SK-N-SH (cell line): ENCODE measurements around the gene DCAF5. TPM values are rescaled to one million over a fixed set of nuclear protein-coding genes. Genes with fewer than 3 reads are reported as not detected.

Source experiments
- CTCF ChIA-PET: fragments of 300-600, 350-600 bp; formaldehyde crosslinking; extraction: SDS; loops from one replicate; lab custom pipeline; 2021; lab: Yijun Ruan, JAX
- POLR2A ChIA-PET: fragments of 350-600 bp; sonication (Branson Sonifier 250); formaldehyde crosslinking; extraction: SDS; loops from one replicate; lab custom pipeline; 2020; ENCODE audit warnings: antibody characterized with exemption, inconsistent platforms; lab: Yijun Ruan, JAX
- DNase-seq: peaks from one replicate; pipeline ENCODE4 v3.0.0; 2012
- H2AFZ ChIP-seq: fragments of 200-600 bp; sonication (generic); 2 replicates; pipeline ENCODE4 v1.8.1; 2016; ENCODE audit warnings: antibody characterized with exemption, mild to moderate bottlenecking, low read depth
- H3F3A ChIP-seq: fragments of 200-600 bp; sonication (generic); replicated peaks from 2 replicates; pipeline ENCODE3; 2016; ENCODE audit warnings: antibody characterized with exemption, mild to moderate bottlenecking; ENCODE audit not compliant: insufficient read depth
- H3K27ac ChIP-seq, 2 experiments: fragments of 200-500 bp in 1 of 2; fragments of 200-600 bp in 1 of 2; sonication (Bioruptor generic) in 1 of 2; sonication (generic), shearing (Covaris generic) in 1 of 2; 2 replicates each; pipeline versions ENCODE4 v1.5.1 to v1.6.1; 2014 to 2016; ENCODE audit warnings: low read depth in 2 of 2, inconsistent platforms in 1 of 2, low read length in 1 of 2, mild to moderate bottlenecking in 1 of 2, mixed read lengths in 1 of 2
- H3K27me3 ChIP-seq: fragments of 200-600 bp; sonication (generic), shearing (Covaris generic); 2 replicates; pipeline ENCODE4 v1.6.1; 2016; ENCODE audit warnings: mixed run types; ENCODE audit not compliant: insufficient read depth
- H3K36me3 ChIP-seq, 2 experiments: fragments of 200-500 bp in 1 of 2; fragments of 200-600 bp in 1 of 2; sonication (Bioruptor generic) in 1 of 2; sonication (generic) in 1 of 2; replicated peaks in 1 of 2; 2 replicates each; pipeline versions ENCODE3 to v1.5.1; 2014 to 2016; ENCODE audit warnings: low read length in 1 of 2, mild to moderate bottlenecking in 1 of 2; ENCODE audit not compliant: insufficient read depth in 2 of 2, control insufficient read depth in 1 of 2
- H3K4me1 ChIP-seq, 2 experiments: fragments of 200-500 bp in 1 of 2; fragments of 200-600 bp in 1 of 2; sonication (Bioruptor generic) in 1 of 2; sonication (generic), shearing (Covaris generic) in 1 of 2; 2 replicates each; pipeline versions ENCODE4 v1.5.1 to v1.6.1; 2014 to 2016; ENCODE audit warnings: low read depth in 1 of 2, low read length in 1 of 2, mixed run types in 1 of 2; ENCODE audit not compliant: insufficient read depth in 2 of 2, control insufficient read depth in 1 of 2
- H3K4me2 ChIP-seq: fragments of 200-600 bp; sonication (generic), shearing (Covaris generic); 2 replicates; pipeline ENCODE4 v1.6.1; 2017; ENCODE audit warnings: mixed run types
- H3K4me3 ChIP-seq, 2 experiments: fragments of 200-500 bp in 1 of 2; fragments of 200-600 bp in 1 of 2; sonication (Bioruptor generic) in 1 of 2; sonication (generic), shearing (Covaris generic) in 1 of 2; 2 replicates each; pipeline versions ENCODE4 v1.5.1 to v1.8.1; 2014 to 2016; ENCODE audit warnings: low read depth in 2 of 2, inconsistent platforms in 1 of 2, low read length in 1 of 2, mild to moderate bottlenecking in 1 of 2, mixed read lengths in 1 of 2, moderate library complexity in 1 of 2
- H3K79me2 ChIP-seq: fragments of 200-600 bp; sonication (generic); 2 replicates; pipeline ENCODE4 v1.8.1; 2017; ENCODE audit warnings: mild to moderate bottlenecking; ENCODE audit not compliant: insufficient read depth
- H3K9ac ChIP-seq: fragments of 200-600 bp; sonication (generic); 2 replicates; pipeline ENCODE4 v1.6.1; 2017; ENCODE audit warnings: mixed run types
- H3K9me2 ChIP-seq: fragments of 200-600 bp; sonication (generic); 2 replicates; pipeline ENCODE4 v1.6.1; 2017; ENCODE audit warnings: mixed run types
- H3K9me3 ChIP-seq: fragments of 200-600 bp; sonication (generic); 2 replicates; pipeline ENCODE4 v1.6.1; 2017; ENCODE audit warnings: mixed run types, mild to moderate bottlenecking, moderate library complexity
- H4K20me1 ChIP-seq: fragments of 200-600 bp; sonication (generic); 2 replicates; pipeline ENCODE4 v1.6.1; 2017; ENCODE audit warnings: mild to moderate bottlenecking, mixed run types; ENCODE audit not compliant: insufficient read depth
- ELF1 ChIP-seq: IDR thresholded peaks from 2 replicates; pipeline ENCODE4 v1.4.0; 2012
- EZH2phosphoT487 ChIP-seq: fragments of 200-600 bp; sonication (generic); IDR thresholded peaks from 2 replicates; pipeline ENCODE4 v1.6.1; 2017; ENCODE audit warnings: low read depth, mixed run types, mild to moderate bottlenecking, antibody characterized with exemption, moderate library complexity, borderline replicate concordance
- FOXM1 ChIP-seq: IDR thresholded peaks from 2 replicates; pipeline ENCODE4 v1.4.0; 2012; ENCODE audit warnings: low read depth, mild to moderate bottlenecking
- GABPA ChIP-seq: IDR thresholded peaks from 2 replicates; pipeline ENCODE4 v1.4.0; 2012; ENCODE audit warnings: low read depth, mild to moderate bottlenecking
- GATA2 ChIP-seq: sonication (generic); formaldehyde crosslinking; IDR thresholded peaks from 2 replicates; pipeline ENCODE4 v1.5.0; 2020; ENCODE audit warnings: mild to moderate bottlenecking, missing genetic modification reagents
- MEF2A ChIP-seq: IDR thresholded peaks from 2 replicates; pipeline ENCODE4 v1.4.0; 2012; ENCODE audit warnings: low read depth, borderline replicate concordance
- NFIC ChIP-seq: IDR thresholded peaks from 2 replicates; pipeline ENCODE4 v1.4.0; 2012; ENCODE audit warnings: borderline replicate concordance
- NRF1 ChIP-seq: IDR thresholded peaks from 2 replicates; pipeline ENCODE4 v1.6.1; 2012; ENCODE audit warnings: low read depth, mild to moderate bottlenecking, low read length
- RAD21 ChIP-seq: IDR thresholded peaks from 2 replicates; pipeline ENCODE4 v1.6.1; 2012; ENCODE audit warnings: mild to moderate bottlenecking, low read length
- SMC3 ChIP-seq: IDR thresholded peaks from 2 replicates; pipeline ENCODE4 v1.6.1; 2012; ENCODE audit warnings: low read depth, low read length, improper control_type of control experiment
- TAF1 ChIP-seq: IDR thresholded peaks from 2 replicates; pipeline ENCODE4 v1.6.1; 2012; ENCODE audit warnings: low read depth, mild to moderate bottlenecking, low read length, moderate library complexity, borderline replicate concordance
- TCF12 ChIP-seq: IDR thresholded peaks from 2 replicates; pipeline ENCODE4 v1.4.0; 2012
- YY1 ChIP-seq: IDR thresholded peaks from 2 replicates; pipeline ENCODE4 v1.4.0; 2012; ENCODE audit warnings: low read depth, mild to moderate bottlenecking
- WGBS: methylation state at CpG from one replicate; pipeline ENCODE4 v1.1.6; 2017; ENCODE audit warnings: low lambda C conversion rate; 5-methylcytosine and 5-hydroxymethylcytosine counted together
- polyA plus RNA-seq, 3 experiments: library from polyadenylated mRNA; depleted of rRNA; stranded (reverse); fragments of >200 nt; gene quantifications; 2 replicates each; pipeline ENCODE4 v1.2.3, GENCODE V29; 2012
- TF ChIP-seq, protein P1 (sequence below): fragments of 200-600 bp; sonication (generic); IDR thresholded peaks from 2 replicates; pipeline ENCODE4 v1.6.1; 2017; ENCODE audit warnings: antibody characterized with exemption, mild to moderate bottlenecking, moderate library complexity
- TF ChIP-seq, protein P2 (sequence below): IDR thresholded peaks from 2 replicates; pipeline ENCODE4; 2012
- TF ChIP-seq, protein P3 (sequence below): IDR thresholded peaks from 2 replicates; pipeline ENCODE4 v1.6.1; 2012; ENCODE audit warnings: mild to moderate bottlenecking, low read depth, low read length, moderate library complexity
- TF ChIP-seq, protein P4 (sequence below): IDR thresholded peaks from 2 replicates; pipeline ENCODE4 v1.4.0; 2012; ENCODE audit warnings: low read depth, borderline replicate concordance

DCAF5 gene
- polyA plus RNA-seq, 1 of the 3 experiments (the other 2 are of a cell fraction): 26.7 TPM

DNA sequence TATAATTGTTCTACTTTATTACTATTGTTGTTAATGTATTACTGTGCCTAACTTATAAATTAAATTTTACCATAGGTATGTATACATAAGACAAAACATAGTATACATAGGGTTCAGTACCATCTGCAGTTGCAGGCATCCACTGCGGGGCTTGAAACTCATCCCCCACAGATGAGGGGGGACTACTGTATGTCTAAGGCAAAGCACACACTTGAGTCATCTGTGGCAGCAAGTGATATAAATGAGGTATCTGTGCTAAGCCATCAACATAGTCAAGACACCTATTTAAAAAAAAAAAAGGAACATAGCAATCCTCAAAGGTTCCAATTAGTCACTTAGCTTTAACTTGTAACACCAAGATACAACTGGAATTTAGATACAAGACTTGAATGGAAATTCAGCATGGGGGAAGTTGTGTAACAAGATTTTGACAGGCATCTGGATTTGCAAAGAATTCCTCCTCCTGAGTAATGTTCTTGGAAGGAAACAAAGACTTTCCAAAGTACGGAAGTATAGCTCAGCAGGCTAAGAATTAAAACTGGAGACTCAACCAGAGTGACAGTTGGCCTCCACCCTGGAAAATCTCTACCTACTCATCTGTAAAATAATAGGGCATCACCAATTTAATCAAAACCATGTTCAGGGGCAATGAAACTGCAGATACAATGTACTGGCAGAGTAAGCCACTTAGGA is 14.9 kb downstream of the DCAF5 start (continued):
- TF ChIP-seq, protein P1, sequence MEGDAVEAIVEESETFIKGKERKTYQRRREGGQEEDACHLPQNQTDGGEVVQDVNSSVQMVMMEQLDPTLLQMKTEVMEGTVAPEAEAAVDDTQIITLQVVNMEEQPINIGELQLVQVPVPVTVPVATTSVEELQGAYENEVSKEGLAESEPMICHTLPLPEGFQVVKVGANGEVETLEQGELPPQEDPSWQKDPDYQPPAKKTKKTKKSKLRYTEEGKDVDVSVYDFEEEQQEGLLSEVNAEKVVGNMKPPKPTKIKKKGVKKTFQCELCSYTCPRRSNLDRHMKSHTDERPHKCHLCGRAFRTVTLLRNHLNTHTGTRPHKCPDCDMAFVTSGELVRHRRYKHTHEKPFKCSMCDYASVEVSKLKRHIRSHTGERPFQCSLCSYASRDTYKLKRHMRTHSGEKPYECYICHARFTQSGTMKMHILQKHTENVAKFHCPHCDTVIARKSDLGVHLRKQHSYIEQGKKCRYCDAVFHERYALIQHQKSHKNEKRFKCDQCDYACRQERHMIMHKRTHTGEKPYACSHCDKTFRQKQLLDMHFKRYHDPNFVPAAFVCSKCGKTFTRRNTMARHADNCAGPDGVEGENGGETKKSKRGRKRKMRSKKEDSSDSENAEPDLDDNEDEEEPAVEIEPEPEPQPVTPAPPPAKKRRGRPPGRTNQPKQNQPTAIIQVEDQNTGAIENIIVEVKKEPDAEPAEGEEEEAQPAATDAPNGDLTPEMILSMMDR: no peak
- TF ChIP-seq, protein P2, sequence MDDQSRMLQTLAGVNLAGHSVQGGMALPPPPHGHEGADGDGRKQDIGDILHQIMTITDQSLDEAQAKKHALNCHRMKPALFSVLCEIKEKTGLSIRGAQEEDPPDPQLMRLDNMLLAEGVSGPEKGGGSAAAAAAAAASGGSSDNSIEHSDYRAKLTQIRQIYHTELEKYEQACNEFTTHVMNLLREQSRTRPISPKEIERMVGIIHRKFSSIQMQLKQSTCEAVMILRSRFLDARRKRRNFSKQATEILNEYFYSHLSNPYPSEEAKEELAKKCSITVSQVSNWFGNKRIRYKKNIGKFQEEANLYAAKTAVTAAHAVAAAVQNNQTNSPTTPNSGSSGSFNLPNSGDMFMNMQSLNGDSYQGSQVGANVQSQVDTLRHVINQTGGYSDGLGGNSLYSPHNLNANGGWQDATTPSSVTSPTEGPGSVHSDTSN: peak; percentile 57; the same call in 1 of the 2 replicates

DNA sequence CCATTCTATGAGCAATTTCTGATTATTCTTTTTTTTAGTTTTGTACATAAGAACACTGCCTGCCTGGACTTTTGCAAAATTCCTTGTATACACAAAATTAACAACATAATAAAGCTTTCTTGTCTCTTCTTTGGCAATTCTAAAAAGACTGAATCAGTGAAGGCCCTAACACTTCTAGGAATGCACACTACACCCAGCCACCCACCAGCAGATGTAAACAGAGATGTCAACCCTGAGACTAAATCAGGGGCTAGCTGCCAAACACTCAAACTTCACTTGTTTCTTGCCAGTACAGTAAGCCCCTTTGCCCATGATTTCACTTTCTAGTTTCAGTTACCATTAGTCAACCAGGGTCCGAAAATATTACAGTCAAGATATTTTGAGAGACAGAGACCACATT is 15.5 kb downstream of the DCAF5 start:
- no peak overlapping the region for H3K4me3 ChIP-seq
- peaks cover 26% of the 10 kb centered on the region for H3F3A ChIP-seq
- H3K27ac ChIP-seq: peak overlapping the region in 1 of 2 experiments; percentile 59; a peak in 2 of 4 replicates
- H3K9me2 ChIP-seq: no peaks in the 10 kb centered on the region
- WGBS: 80% methylated on average over 1 of the region's 1 CpG
- H3K79me2 ChIP-seq: peaks cover 83% of the 10 kb centered on the region
- no peak overlapping the region for H2AFZ ChIP-seq
- TF ChIP-seq, protein P3, sequence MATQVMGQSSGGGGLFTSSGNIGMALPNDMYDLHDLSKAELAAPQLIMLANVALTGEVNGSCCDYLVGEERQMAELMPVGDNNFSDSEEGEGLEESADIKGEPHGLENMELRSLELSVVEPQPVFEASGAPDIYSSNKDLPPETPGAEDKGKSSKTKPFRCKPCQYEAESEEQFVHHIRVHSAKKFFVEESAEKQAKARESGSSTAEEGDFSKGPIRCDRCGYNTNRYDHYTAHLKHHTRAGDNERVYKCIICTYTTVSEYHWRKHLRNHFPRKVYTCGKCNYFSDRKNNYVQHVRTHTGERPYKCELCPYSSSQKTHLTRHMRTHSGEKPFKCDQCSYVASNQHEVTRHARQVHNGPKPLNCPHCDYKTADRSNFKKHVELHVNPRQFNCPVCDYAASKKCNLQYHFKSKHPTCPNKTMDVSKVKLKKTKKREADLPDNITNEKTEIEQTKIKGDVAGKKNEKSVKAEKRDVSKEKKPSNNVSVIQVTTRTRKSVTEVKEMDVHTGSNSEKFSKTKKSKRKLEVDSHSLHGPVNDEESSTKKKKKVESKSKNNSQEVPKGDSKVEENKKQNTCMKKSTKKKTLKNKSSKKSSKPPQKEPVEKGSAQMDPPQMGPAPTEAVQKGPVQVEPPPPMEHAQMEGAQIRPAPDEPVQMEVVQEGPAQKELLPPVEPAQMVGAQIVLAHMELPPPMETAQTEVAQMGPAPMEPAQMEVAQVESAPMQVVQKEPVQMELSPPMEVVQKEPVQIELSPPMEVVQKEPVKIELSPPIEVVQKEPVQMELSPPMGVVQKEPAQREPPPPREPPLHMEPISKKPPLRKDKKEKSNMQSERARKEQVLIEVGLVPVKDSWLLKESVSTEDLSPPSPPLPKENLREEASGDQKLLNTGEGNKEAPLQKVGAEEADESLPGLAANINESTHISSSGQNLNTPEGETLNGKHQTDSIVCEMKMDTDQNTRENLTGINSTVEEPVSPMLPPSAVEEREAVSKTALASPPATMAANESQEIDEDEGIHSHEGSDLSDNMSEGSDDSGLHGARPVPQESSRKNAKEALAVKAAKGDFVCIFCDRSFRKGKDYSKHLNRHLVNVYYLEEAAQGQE: no peak
- no peak for TF ChIP-seq NRF1
- no peak for TF ChIP-seq EZH2phosphoT487
- no peak for TF ChIP-seq TCF12
- TF ChIP-seq SMC3: no peak
- TF ChIP-seq ELF1: no peak
- no peak for TF ChIP-seq MEF2A
- TF ChIP-seq, protein P2: no peak
- TF ChIP-seq, protein P4, sequence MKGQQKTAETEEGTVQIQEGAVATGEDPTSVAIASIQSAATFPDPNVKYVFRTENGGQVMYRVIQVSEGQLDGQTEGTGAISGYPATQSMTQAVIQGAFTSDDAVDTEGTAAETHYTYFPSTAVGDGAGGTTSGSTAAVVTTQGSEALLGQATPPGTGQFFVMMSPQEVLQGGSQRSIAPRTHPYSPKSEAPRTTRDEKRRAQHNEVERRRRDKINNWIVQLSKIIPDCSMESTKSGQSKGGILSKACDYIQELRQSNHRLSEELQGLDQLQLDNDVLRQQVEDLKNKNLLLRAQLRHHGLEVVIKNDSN: no peak
- TF ChIP-seq NFIC: no peak
- no peak for TF ChIP-seq RAD21
- TF ChIP-seq YY1: no peak
- no peak for TF ChIP-seq FOXM1
- TF ChIP-seq GABPA: no peak
- TF ChIP-seq GATA2 (CRISPR knock-in tag): no peak
- no peak for TF ChIP-seq TAF1
- H3K9ac ChIP-seq: no peak overlapping the region
- H4K20me1 ChIP-seq: peaks cover 26% of the 10 kb centered on the region
- no peaks in the 10 kb centered on the region for H3K27me3 ChIP-seq
- no peaks in the 10 kb centered on the region for H3K9me3 ChIP-seq
- no peak for DNase-seq
- peaks cover 18 to 30% of the 10 kb centered on the region in 2 experiments; a peak in 3 of 4 replicates for H3K4me1 ChIP-seq
- ChIA-PET POLR2A (no interaction called here), CTCF (interaction anchor here (10.6 kb wide), 1 partner anchor 14 kb away, joined by 66 read pairs; the partner anchor contains the start of gene DCAF5)
- peaks cover 0 to 5% of the 10 kb centered on the region in 2 experiments for H3K36me3 ChIP-seq
- no peak overlapping the region for H3K4me2 ChIP-seq
